ENCODE data around the gene GPR32.
"Not testable (repeated sequence)": the region's sequence is repeated elsewhere in the genome, so short reads cannot be mapped to it uniquely, and the experiment has no call there.

GPR32 gene

GRCh38 chr19:50767263-50767662, 3.0 kb upstream of the GPR32 start:
- WGBS, 2 experiments (ENCODE audit: insufficient coverage in 2 of 2): 32 to 36% methylated on average over 3 to 4 of the region's 5 CpGs
- H3K4me3 ChIP-seq (ENCODE audit: extremely low read depth, insufficient read depth, low read length, poor library complexity, severe bottlenecking): not testable (repeated sequence)

GRCh38 chr19:50768277-50768676, 2.0 kb upstream of the GPR32 start:
- H3K4me3 ChIP-seq (ENCODE audit: extremely low read depth, insufficient read depth, low read length, poor library complexity, severe bottlenecking): no peak overlapping the region
- no peaks in the 10 kb centered on the region for H3K4me1 ChIP-seq (ENCODE audit: control insufficient read depth, insufficient read depth, low read length, poor library complexity, severe bottlenecking)
- H3K9me3 ChIP-seq (ENCODE audit: control insufficient read depth, low read length): no peaks in the 10 kb centered on the region
- H3K36me3 ChIP-seq (ENCODE audit: control insufficient read depth, insufficient read depth, low read length): no peaks in the 10 kb centered on the region
- H3K27ac ChIP-seq (ENCODE audit: low read depth, low read length, severe bottlenecking): no peak overlapping the region
- WGBS, 2 experiments (ENCODE audit: insufficient coverage in 2 of 2): 84 to 94% methylated on average over 4 to 5 of the region's 5 CpGs

More at GRCh38 chr19:50767263-50767662, 3.0 kb upstream of the GPR32 start:
- H3K36me3 ChIP-seq (ENCODE audit: control insufficient read depth, insufficient read depth, low read length); H3K4me1 ChIP-seq (ENCODE audit: control insufficient read depth, insufficient read depth, low read length, poor library complexity, severe bottlenecking); H3K27ac ChIP-seq (ENCODE audit: low read depth, low read length, severe bottlenecking); H3K9me3 ChIP-seq (ENCODE audit: control insufficient read depth, low read length): not testable (repeated sequence)

- Histone ChIP-seq H3K27ac (ENCODE audit: low read depth, low read length, severe bottlenecking) (no peak overlapping the region), H3K4me1 (ENCODE audit: control insufficient read depth, insufficient read depth, low read length, poor library complexity, severe bottlenecking) (no peaks in the 10 kb centered on the region), H3K36me3 (ENCODE audit: control insufficient read depth, insufficient read depth, low read length) (no peaks in the 10 kb centered on the region), H3K4me3 (ENCODE audit: extremely low read depth, insufficient read depth, low read length, poor library complexity, severe bottlenecking) (no peak overlapping the region), H3K9me3 (ENCODE audit: control insufficient read depth, low read length) (no peaks in the 10 kb centered on the region)
- 87 to 90% methylated on average over 13 of the region's 13 CpGs for WGBS, 2 experiments (ENCODE audit: insufficient coverage in 2 of 2)
Observed at GRCh38 chr19:50770888-50771287, 624 bp downstream of the GPR32 start.

GRCh38 chr19:50772476-50772875, 2.2 kb downstream of the GPR32 start:
- H3K4me3 ChIP-seq (ENCODE audit: extremely low read depth, insufficient read depth, low read length, poor library complexity, severe bottlenecking): no peak overlapping the region
- no peaks in the 10 kb centered on the region for H3K9me3 ChIP-seq (ENCODE audit: control insufficient read depth, low read length)
- H3K27ac ChIP-seq (ENCODE audit: low read depth, low read length, severe bottlenecking): no peak overlapping the region
- no peaks in the 10 kb centered on the region for H3K36me3 ChIP-seq (ENCODE audit: control insufficient read depth, insufficient read depth, low read length)
- no peaks in the 10 kb centered on the region for H3K4me1 ChIP-seq (ENCODE audit: control insufficient read depth, insufficient read depth, low read length, poor library complexity, severe bottlenecking)
- 33 to 60% methylated on average over 1 of the region's 2 CpGs for WGBS, 2 experiments (ENCODE audit: insufficient coverage in 2 of 2)

- H3K27ac ChIP-seq (ENCODE audit: low read depth, low read length, severe bottlenecking); H3K36me3 ChIP-seq (ENCODE audit: control insufficient read depth, insufficient read depth, low read length); H3K4me3 ChIP-seq (ENCODE audit: extremely low read depth, insufficient read depth, low read length, poor library complexity, severe bottlenecking); H3K4me1 ChIP-seq (ENCODE audit: control insufficient read depth, insufficient read depth, low read length, poor library complexity, severe bottlenecking); H3K9me3 ChIP-seq (ENCODE audit: control insufficient read depth, low read length): not testable (repeated sequence)
- 70 to 80% methylated on average over 3 of the region's 3 CpGs for WGBS, 2 experiments (ENCODE audit: insufficient coverage in 2 of 2)
Observed at GRCh38 chr19:50772912-50773311, 2.6 kb downstream of the GPR32 start.

GRCh38 chr19:50773454-50773853, 3.2 kb downstream of the GPR32 start:
- H3K27ac ChIP-seq (ENCODE audit: low read depth, low read length, severe bottlenecking): not testable (repeated sequence)
- 75 to 84% methylated on average over 5 to 6 of the region's 7 CpGs for WGBS, 2 experiments (ENCODE audit: insufficient coverage in 2 of 2)

GRCh38 chr19:50776131-50776530, 5.9 kb downstream of the GPR32 start:
- H3K4me1 ChIP-seq (ENCODE audit: control insufficient read depth, insufficient read depth, low read length, poor library complexity, severe bottlenecking): no peaks in the 10 kb centered on the region
- no peaks in the 10 kb centered on the region for H3K9me3 ChIP-seq (ENCODE audit: control insufficient read depth, low read length)
- WGBS, 2 experiments (ENCODE audit: insufficient coverage in 2 of 2): 77 to 80% methylated on average over 5 of the region's 5 CpGs
- no peaks in the 10 kb centered on the region for H3K36me3 ChIP-seq (ENCODE audit: control insufficient read depth, insufficient read depth, low read length)
- no peak overlapping the region for H3K27ac ChIP-seq (ENCODE audit: low read depth, low read length, severe bottlenecking)
- H3K4me3 ChIP-seq (ENCODE audit: extremely low read depth, insufficient read depth, low read length, poor library complexity, severe bottlenecking): no peak overlapping the region

More at GRCh38 chr19:50773454-50773853, 3.2 kb downstream of the GPR32 start:
- not testable (repeated sequence) for H3K4me3 ChIP-seq (ENCODE audit: extremely low read depth, insufficient read depth, low read length, poor library complexity, severe bottlenecking); H3K4me1 ChIP-seq (ENCODE audit: control insufficient read depth, insufficient read depth, low read length, poor library complexity, severe bottlenecking); H3K9me3 ChIP-seq (ENCODE audit: control insufficient read depth, low read length); H3K36me3 ChIP-seq (ENCODE audit: control insufficient read depth, insufficient read depth, low read length)

- Histone ChIP-seq H3K36me3 (ENCODE audit: control insufficient read depth, insufficient read depth, low read length) (no peaks in the 10 kb centered on the region), H3K4me3 (ENCODE audit: extremely low read depth, insufficient read depth, low read length, poor library complexity, severe bottlenecking) (no peak overlapping the region), H3K9me3 (ENCODE audit: control insufficient read depth, low read length) (no peaks in the 10 kb centered on the region), H3K27ac (ENCODE audit: low read depth, low read length, severe bottlenecking) (no peak overlapping the region), H3K4me1 (ENCODE audit: control insufficient read depth, insufficient read depth, low read length, poor library complexity, severe bottlenecking) (no peaks in the 10 kb centered on the region)
- 36 to 61% methylated on average over 2 of the region's 4 CpGs for WGBS, 2 experiments (ENCODE audit: insufficient coverage in 2 of 2)
Observed at GRCh38 chr19:50777261-50777660, 7.0 kb downstream of the GPR32 start.

- Histone ChIP-seq H3K4me3 (ENCODE audit: extremely low read depth, insufficient read depth, low read length, poor library complexity, severe bottlenecking) (no peak overlapping the region), H3K4me1 (ENCODE audit: control insufficient read depth, insufficient read depth, low read length, poor library complexity, severe bottlenecking) (no peaks in the 10 kb centered on the region), H3K9me3 (ENCODE audit: control insufficient read depth, low read length) (no peaks in the 10 kb centered on the region), H3K36me3 (ENCODE audit: control insufficient read depth, insufficient read depth, low read length) (no peaks in the 10 kb centered on the region), H3K27ac (ENCODE audit: low read depth, low read length, severe bottlenecking) (no peak overlapping the region)
- WGBS, 2 experiments (ENCODE audit: insufficient coverage in 2 of 2): 4 to 16% methylated on average over 28 to 30 of the region's 30 CpGs
Observed at GRCh38 chr19:50777830-50778303, 7.6 kb downstream of the GPR32 start.

GRCh38 chr19:50778906-50779430, 8.7 kb downstream of the GPR32 start:
- H3K27ac ChIP-seq (ENCODE audit: low read depth, low read length, severe bottlenecking): no peak overlapping the region
- 39 to 58% methylated on average over 4 to 5 of the region's 7 CpGs for WGBS, 2 experiments (ENCODE audit: insufficient coverage in 2 of 2)
- no peaks in the 10 kb centered on the region for H3K9me3 ChIP-seq (ENCODE audit: control insufficient read depth, low read length)
- H3K4me1 ChIP-seq (ENCODE audit: control insufficient read depth, insufficient read depth, low read length, poor library complexity, severe bottlenecking): no peaks in the 10 kb centered on the region
- H3K36me3 ChIP-seq (ENCODE audit: control insufficient read depth, insufficient read depth, low read length): no peaks in the 10 kb centered on the region
- H3K4me3 ChIP-seq (ENCODE audit: extremely low read depth, insufficient read depth, low read length, poor library complexity, severe bottlenecking): no peak overlapping the region

- no peaks in the 10 kb centered on the region for H3K4me1 ChIP-seq (ENCODE audit: control insufficient read depth, insufficient read depth, low read length, poor library complexity, severe bottlenecking)
- no peak overlapping the region for H3K27ac ChIP-seq (ENCODE audit: low read depth, low read length, severe bottlenecking)
- no peak overlapping the region for H3K4me3 ChIP-seq (ENCODE audit: extremely low read depth, insufficient read depth, low read length, poor library complexity, severe bottlenecking)
- no peaks in the 10 kb centered on the region for H3K9me3 ChIP-seq (ENCODE audit: control insufficient read depth, low read length)
- H3K36me3 ChIP-seq (ENCODE audit: control insufficient read depth, insufficient read depth, low read length): no peaks in the 10 kb centered on the region
- WGBS, 2 experiments (ENCODE audit: insufficient coverage in 2 of 2): 63% methylated on average over 22 to 23 of the region's 25 CpGs
Observed at GRCh38 chr19:50779504-50780457, 9.5 kb downstream of the GPR32 start.

All from mesodermal cell (in vitro differentiated cells).